HL-60 (cell line): ENCODE data around the gene SOBP.

Source experiments
- DNase-seq, 2 experiments: peaks; one replicate each; pipeline ENCODE4 v3.0.0-alpha.2; 2010 to 2020; ENCODE audit warnings: low read depth in 1 of 2, low spot score in 1 of 2
- H3K27ac ChIP-seq: fragments of 250-450 bp; sonication (Bioruptor Pico); replicated peaks from 2 replicates; pipeline ENCODE4 v1.5.1; 2020; ENCODE audit warnings: mild to moderate bottlenecking, moderate library complexity
- H3K27me3 ChIP-seq: fragments of 250-450 bp; sonication (Bioruptor Pico); 2 replicates; pipeline ENCODE4 v1.5.1; 2021; ENCODE audit warnings: mild to moderate bottlenecking, moderate library complexity; ENCODE audit not compliant: insufficient read depth, poor library complexity, severe bottlenecking
- H3K4me3 ChIP-seq: replicated peaks from 2 replicates; pipeline ENCODE4 v1.5.1; 2011; ENCODE audit warnings: mild to moderate bottlenecking, control low read depth, low read length; ENCODE audit not compliant: insufficient read depth
- GABPA ChIP-seq: IDR thresholded peaks from 2 replicates; pipeline ENCODE4 v1.6.1; 2012; ENCODE audit warnings: low read depth
- POLR2AphosphoS5 ChIP-seq: IDR thresholded peaks from 2 replicates; pipeline ENCODE4 v1.6.1; 2012; ENCODE audit warnings: low read depth
- SPI1 ChIP-seq: IDR thresholded peaks from 2 replicates; pipeline ENCODE4 v1.6.1; 2012; ENCODE audit warnings: low read depth, mild to moderate bottlenecking, borderline replicate concordance
- TF ChIP-seq, protein P1 (sequence below): IDR thresholded peaks from 2 replicates; pipeline ENCODE4 v1.6.1; 2012; ENCODE audit warnings: low read depth; ENCODE audit not compliant: insufficient replicate concordance
- TF ChIP-seq, protein P2 (sequence below): IDR thresholded peaks from one replicate; pipeline ENCODE4 v1.5.1; 2011; ENCODE audit warnings: low read length, control low read depth, inconsistent platforms; ENCODE audit not compliant: insufficient read depth

Gene SOBP

DNA sequence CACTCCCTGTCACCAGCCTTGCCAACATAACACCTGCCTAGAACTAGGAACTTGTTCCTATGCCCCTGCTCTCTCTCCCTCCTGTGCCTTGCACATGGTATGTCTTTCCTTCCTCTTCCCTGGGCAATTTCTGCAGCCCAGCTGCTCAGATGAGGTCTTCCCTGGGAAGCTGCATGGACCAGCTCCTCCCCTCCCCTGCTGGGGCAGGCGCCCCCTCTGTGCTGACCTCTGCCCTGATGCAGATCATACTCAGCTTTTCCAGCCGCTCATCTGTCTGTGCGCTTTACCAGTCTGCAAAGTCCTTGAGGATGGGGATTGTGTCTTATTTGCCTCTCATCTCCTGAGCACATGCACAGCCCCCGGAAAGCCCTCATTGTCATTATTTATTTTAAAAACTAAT lies 172.4 kb downstream of the SOBP start:
- no peaks in the 10 kb centered on the region for H3K27me3 ChIP-seq
- no peak overlapping the region for H3K27ac ChIP-seq
- H3K4me3 ChIP-seq, result no peak overlapping the region
- no peak for DNase-seq
- TF ChIP-seq, protein P1, sequence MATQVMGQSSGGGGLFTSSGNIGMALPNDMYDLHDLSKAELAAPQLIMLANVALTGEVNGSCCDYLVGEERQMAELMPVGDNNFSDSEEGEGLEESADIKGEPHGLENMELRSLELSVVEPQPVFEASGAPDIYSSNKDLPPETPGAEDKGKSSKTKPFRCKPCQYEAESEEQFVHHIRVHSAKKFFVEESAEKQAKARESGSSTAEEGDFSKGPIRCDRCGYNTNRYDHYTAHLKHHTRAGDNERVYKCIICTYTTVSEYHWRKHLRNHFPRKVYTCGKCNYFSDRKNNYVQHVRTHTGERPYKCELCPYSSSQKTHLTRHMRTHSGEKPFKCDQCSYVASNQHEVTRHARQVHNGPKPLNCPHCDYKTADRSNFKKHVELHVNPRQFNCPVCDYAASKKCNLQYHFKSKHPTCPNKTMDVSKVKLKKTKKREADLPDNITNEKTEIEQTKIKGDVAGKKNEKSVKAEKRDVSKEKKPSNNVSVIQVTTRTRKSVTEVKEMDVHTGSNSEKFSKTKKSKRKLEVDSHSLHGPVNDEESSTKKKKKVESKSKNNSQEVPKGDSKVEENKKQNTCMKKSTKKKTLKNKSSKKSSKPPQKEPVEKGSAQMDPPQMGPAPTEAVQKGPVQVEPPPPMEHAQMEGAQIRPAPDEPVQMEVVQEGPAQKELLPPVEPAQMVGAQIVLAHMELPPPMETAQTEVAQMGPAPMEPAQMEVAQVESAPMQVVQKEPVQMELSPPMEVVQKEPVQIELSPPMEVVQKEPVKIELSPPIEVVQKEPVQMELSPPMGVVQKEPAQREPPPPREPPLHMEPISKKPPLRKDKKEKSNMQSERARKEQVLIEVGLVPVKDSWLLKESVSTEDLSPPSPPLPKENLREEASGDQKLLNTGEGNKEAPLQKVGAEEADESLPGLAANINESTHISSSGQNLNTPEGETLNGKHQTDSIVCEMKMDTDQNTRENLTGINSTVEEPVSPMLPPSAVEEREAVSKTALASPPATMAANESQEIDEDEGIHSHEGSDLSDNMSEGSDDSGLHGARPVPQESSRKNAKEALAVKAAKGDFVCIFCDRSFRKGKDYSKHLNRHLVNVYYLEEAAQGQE, result no peak
- TF ChIP-seq POLR2AphosphoS5, result no peak
- TF ChIP-seq, protein P2, sequence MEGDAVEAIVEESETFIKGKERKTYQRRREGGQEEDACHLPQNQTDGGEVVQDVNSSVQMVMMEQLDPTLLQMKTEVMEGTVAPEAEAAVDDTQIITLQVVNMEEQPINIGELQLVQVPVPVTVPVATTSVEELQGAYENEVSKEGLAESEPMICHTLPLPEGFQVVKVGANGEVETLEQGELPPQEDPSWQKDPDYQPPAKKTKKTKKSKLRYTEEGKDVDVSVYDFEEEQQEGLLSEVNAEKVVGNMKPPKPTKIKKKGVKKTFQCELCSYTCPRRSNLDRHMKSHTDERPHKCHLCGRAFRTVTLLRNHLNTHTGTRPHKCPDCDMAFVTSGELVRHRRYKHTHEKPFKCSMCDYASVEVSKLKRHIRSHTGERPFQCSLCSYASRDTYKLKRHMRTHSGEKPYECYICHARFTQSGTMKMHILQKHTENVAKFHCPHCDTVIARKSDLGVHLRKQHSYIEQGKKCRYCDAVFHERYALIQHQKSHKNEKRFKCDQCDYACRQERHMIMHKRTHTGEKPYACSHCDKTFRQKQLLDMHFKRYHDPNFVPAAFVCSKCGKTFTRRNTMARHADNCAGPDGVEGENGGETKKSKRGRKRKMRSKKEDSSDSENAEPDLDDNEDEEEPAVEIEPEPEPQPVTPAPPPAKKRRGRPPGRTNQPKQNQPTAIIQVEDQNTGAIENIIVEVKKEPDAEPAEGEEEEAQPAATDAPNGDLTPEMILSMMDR, result no peak
- no peak for TF ChIP-seq GABPA
- no peak for TF ChIP-seq SPI1

DNA sequence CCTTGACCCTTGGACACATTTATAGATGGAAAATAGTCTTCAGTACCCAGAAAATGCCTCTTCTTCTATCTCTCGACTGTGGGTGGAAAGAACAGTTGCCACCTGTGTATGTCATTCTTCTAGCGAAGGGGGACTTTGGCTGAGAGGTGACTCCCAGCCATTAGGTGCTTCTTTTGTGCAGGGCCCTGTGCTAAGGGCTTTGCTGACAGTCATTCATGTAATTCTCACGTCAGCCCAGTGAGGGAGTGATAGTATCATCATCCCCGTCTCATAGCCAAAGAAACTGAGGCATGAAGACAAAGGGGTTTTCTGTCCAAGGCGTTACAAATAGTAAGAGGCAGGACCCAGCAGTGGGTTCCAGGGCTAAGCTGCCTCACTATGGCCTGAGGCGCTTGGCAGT lies 173.4 kb downstream of the SOBP start:
- TF ChIP-seq SPI1, result no peak
- no peak for TF ChIP-seq POLR2AphosphoS5
- TF ChIP-seq, protein P1, result no peak
- TF ChIP-seq, protein P2, result no peak
- no peak for TF ChIP-seq GABPA
- no peak for DNase-seq
- H3K4me3 ChIP-seq, result no peak overlapping the region
- H3K27ac ChIP-seq, result no peak overlapping the region
- H3K27me3 ChIP-seq, result no peaks in the 10 kb centered on the region

DNA sequence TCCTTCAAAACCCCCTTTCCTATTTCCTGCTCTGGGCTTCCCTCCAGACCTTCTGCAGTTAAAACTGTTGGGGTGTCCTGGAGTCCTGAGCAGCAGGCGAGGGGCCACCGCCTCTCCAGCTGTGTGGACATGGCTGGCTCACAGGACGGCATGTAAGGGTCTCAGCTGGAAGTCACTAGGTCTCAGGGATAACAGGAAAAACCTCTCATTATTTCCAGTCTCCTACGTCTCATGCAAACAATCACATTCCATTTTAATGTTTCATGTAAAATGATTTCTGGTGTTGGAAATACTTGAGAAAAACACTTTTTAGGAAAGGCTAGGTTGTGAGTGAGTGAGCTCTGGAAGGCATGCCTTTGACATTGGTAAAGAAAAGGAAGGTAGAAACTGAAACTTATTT lies 175.5 kb downstream of the SOBP start:
- no peak for DNase-seq
- Histone ChIP-seq H3K4me3 (no peak overlapping the region), H3K27ac (no peak overlapping the region), H3K27me3 (no peaks in the 10 kb centered on the region)
- no peak for TF ChIP-seq SPI1
- TF ChIP-seq, protein P1, result no peak
- TF ChIP-seq, protein P2, result no peak
